Measurements from ENCODE around the gene USP13. TPM values are rescaled to one million over a fixed set of nuclear protein-coding genes. Genes with fewer than 3 reads are reported as not detected.
"Not testable (repeated sequence)": the region's sequence is repeated elsewhere in the genome, so short reads cannot be mapped to it uniquely, and the experiment has no call there.

The USP13 gene
- total and polyA plus RNA-seq, 4 donors = 3.5 to 9.3 (median 5.9) TPM

- DNase-seq = no peak
- WGBS, 2 donors = 77 to 80% methylated on average over 21 of the region's 21 CpGs
- Histone ChIP-seq H3K27me3 (ENCODE audit: control insufficient read depth in 1 of 2, insufficient read depth in 2 of 2, low read length in 1 of 2) (no peaks in the 10 kb centered on the region), H3K4me3 (ENCODE audit: low read length in 2 of 2) (no peak overlapping the region), H3K4me1 (ENCODE audit: control insufficient read depth in 1 of 2, insufficient read depth in 2 of 2, low read length in 2 of 2) (peaks cover 0 to 2% of the 10 kb centered on the region in 2 donors), H3K27ac (ENCODE audit: low read depth in 1 of 2, low read length in 2 of 2) (no peak overlapping the region), H3K9me3 (ENCODE audit: control insufficient read depth, low read length) (no peaks in the 10 kb centered on the region), H3K36me3 (ENCODE audit: control insufficient read depth in 1 of 2, insufficient read depth in 2 of 2, low read length in 1 of 2) (peaks cover 0 to 2% of the 10 kb centered on the region in 2 donors)
- ATAC-seq (ENCODE audit: low FRiP score) = no peak
- intact Hi-C loops (cut with DNase I) = no loop called here
Measured at GRCh38 chr3:179681492-179682263, 28.8 kb downstream of the USP13 start.

DNA sequence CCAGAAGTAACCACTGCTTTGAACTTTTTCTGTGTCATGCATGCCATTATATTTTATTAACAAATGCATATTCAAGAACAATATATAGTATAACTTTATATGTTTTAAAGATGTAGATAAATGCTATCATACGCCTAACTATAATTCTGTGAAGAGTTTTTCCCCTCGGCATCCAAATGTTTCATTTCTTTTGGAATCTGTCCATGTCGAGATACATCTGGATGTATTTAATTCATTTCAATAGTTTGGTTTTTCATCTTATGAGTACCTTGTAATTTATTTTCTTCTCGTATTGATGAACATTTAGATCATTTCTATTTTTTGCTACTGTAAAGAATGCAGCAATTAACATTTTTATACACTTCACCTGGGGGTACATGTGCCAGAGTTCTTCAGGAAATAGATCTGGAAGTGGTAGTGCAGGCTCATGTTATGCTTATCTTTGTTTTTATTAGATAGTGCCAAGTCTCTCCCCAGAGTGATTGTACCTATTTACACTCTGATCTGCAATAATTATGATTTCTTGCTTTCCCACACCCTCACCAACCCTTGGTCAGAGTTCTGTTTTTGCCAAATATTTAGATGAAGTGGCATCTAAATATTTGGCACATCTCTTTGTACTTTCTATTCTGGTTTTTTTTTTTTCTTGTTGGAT, 29.7 kb downstream of the USP13 start:
- no peak for ATAC-seq (ENCODE audit: low FRiP score)
- intact Hi-C loops (cut with DNase I) = no loop called here
- Histone ChIP-seq H3K36me3 (ENCODE audit: control insufficient read depth in 1 of 2, insufficient read depth in 2 of 2, low read length in 1 of 2) (peaks cover 0 to 2% of the 10 kb centered on the region in 2 donors), H3K27me3 (ENCODE audit: control insufficient read depth in 1 of 2, insufficient read depth in 2 of 2, low read length in 1 of 2) (no peaks in the 10 kb centered on the region), H3K9me3 (ENCODE audit: control insufficient read depth, low read length) (no peaks in the 10 kb centered on the region), H3K27ac (ENCODE audit: low read depth in 1 of 2, low read length in 2 of 2) (no peak overlapping the region), H3K4me3 (ENCODE audit: low read length in 2 of 2) (no peak overlapping the region), H3K4me1 (ENCODE audit: control insufficient read depth in 1 of 2, insufficient read depth in 2 of 2, low read length in 2 of 2) (peaks cover 0 to 2% of the 10 kb centered on the region in 2 donors)
- WGBS, 2 donors = 48 to 50% methylated on average over 4 of the region's 4 CpGs
- DNase-seq = no peak

GRCh38 chr3:179683286-179683685, 30.4 kb downstream of the USP13 start:
- intact Hi-C loops (cut with DNase I); H3K9me3 ChIP-seq (ENCODE audit: control insufficient read depth, low read length); H3K4me1 ChIP-seq (ENCODE audit: control insufficient read depth in 1 of 2, insufficient read depth in 2 of 2, low read length in 2 of 2); H3K36me3 ChIP-seq (ENCODE audit: control insufficient read depth in 1 of 2, insufficient read depth in 2 of 2, low read length in 1 of 2); H3K27me3 ChIP-seq (ENCODE audit: control insufficient read depth in 1 of 2, insufficient read depth in 2 of 2, low read length in 1 of 2); H3K27ac ChIP-seq (ENCODE audit: low read depth in 1 of 2, low read length in 2 of 2); ATAC-seq (ENCODE audit: low FRiP score); DNase-seq; H3K4me3 ChIP-seq (ENCODE audit: low read length in 2 of 2): not testable (repeated sequence)
- 83 to 86% methylated on average over 5 of the region's 5 CpGs for WGBS, 2 donors

DNA sequence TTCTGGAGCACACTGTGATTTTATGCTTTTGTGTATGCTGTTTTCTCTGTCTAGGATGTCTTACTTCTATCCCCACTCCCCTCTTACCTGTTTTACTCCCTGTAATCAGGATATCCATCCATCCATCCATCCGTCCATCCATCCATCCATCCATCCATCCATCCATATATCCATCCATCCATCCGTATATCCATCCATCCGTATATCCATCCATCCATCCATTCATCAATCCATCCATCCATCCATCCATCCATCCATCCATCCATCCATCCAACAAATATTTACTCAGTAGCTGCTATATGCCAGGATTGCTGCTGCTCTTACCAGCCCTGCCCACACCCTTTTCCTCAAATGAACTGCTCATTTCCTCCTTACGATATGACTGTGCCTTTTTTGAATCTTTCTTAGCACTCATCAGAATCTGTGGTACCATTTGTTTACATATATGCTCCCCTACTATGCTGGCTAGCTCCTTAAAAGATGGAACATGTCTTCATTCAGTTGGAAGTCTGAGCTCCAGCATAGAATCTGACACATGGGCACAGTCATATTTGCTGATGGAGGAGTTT, 35.2 kb downstream of the USP13 start:
- intact Hi-C loops (cut with DNase I) = no loop called here
- no peak for DNase-seq

GRCh38 chr3:179688850-179689249, 36.0 kb downstream of the USP13 start:
- ATAC-seq (ENCODE audit: low FRiP score) = no peak
- no peaks in the 10 kb centered on the region for H3K27me3 ChIP-seq (ENCODE audit: control insufficient read depth in 1 of 2, insufficient read depth in 2 of 2, low read length in 1 of 2)
- H3K9me3 ChIP-seq (ENCODE audit: control insufficient read depth, low read length) = no peaks in the 10 kb centered on the region
- no peaks in the 10 kb centered on the region for H3K4me1 ChIP-seq (ENCODE audit: control insufficient read depth in 1 of 2, insufficient read depth in 2 of 2, low read length in 2 of 2)
- WGBS, 2 donors = 96 to 97% methylated on average over 4 of the region's 4 CpGs
- H3K4me3 ChIP-seq (ENCODE audit: low read length in 2 of 2) = no peak overlapping the region
- H3K27ac ChIP-seq (ENCODE audit: low read depth in 1 of 2, low read length in 2 of 2) = no peak overlapping the region
- no peaks in the 10 kb centered on the region for H3K36me3 ChIP-seq (ENCODE audit: control insufficient read depth in 1 of 2, insufficient read depth in 2 of 2, low read length in 1 of 2)
- intact Hi-C loops (cut with DNase I) = no loop called here
- no peak for DNase-seq

More for the DNA sequence above, 35.2 kb downstream of the USP13 start:
- 85% methylated on average over 4 of the region's 4 CpGs for WGBS, 2 donors
- Histone ChIP-seq H3K9me3 (ENCODE audit: control insufficient read depth, low read length) (no peaks in the 10 kb centered on the region), H3K4me1 (ENCODE audit: control insufficient read depth in 1 of 2, insufficient read depth in 2 of 2, low read length in 2 of 2) (no peaks in the 10 kb centered on the region), H3K4me3 (ENCODE audit: low read length in 2 of 2) (no peak overlapping the region), H3K27me3 (ENCODE audit: control insufficient read depth in 1 of 2, insufficient read depth in 2 of 2, low read length in 1 of 2) (no peaks in the 10 kb centered on the region), H3K36me3 (ENCODE audit: control insufficient read depth in 1 of 2, insufficient read depth in 2 of 2, low read length in 1 of 2) (no peaks in the 10 kb centered on the region), H3K27ac (ENCODE audit: low read depth in 1 of 2, low read length in 2 of 2) (no peak overlapping the region)
- no peak for ATAC-seq (ENCODE audit: low FRiP score)

DNA sequence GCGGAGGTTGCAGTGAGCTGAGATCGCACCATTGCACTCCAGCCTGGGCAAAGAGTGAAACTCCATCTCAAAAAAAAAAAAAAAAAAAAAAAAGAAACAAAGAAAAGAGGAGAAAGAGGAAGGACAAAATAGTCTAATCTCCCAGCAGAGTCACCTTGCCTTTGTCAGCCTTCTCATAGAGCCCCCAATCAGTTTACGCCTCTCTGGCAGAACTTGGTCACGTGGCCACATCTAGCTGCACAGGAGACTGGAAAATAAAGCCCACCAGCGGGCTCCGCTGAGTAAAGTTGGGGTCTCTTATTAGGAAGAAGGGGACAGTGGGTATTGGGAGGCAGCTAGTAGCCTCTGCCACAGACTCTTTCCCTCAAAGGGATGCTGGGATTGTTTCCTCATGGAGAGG, 41.9 kb downstream of the USP13 start:
- H3K4me3 ChIP-seq (ENCODE audit: low read length in 2 of 2) = no peak overlapping the region
- no peaks in the 10 kb centered on the region for H3K36me3 ChIP-seq (ENCODE audit: control insufficient read depth in 1 of 2, insufficient read depth in 2 of 2, low read length in 1 of 2)
- no peaks in the 10 kb centered on the region for H3K9me3 ChIP-seq (ENCODE audit: control insufficient read depth, low read length)
- 88 to 90% methylated on average over 6 of the region's 6 CpGs for WGBS, 2 donors
- intact Hi-C loops (cut with DNase I) = no loop called here
- no peak for ATAC-seq (ENCODE audit: low FRiP score)
- no peaks in the 10 kb centered on the region for H3K4me1 ChIP-seq (ENCODE audit: control insufficient read depth in 1 of 2, insufficient read depth in 2 of 2, low read length in 2 of 2)
- DNase-seq = no peak
- H3K27ac ChIP-seq (ENCODE audit: low read depth in 1 of 2, low read length in 2 of 2) = no peak overlapping the region
- no peaks in the 10 kb centered on the region for H3K27me3 ChIP-seq (ENCODE audit: control insufficient read depth in 1 of 2, insufficient read depth in 2 of 2, low read length in 1 of 2)

DNA sequence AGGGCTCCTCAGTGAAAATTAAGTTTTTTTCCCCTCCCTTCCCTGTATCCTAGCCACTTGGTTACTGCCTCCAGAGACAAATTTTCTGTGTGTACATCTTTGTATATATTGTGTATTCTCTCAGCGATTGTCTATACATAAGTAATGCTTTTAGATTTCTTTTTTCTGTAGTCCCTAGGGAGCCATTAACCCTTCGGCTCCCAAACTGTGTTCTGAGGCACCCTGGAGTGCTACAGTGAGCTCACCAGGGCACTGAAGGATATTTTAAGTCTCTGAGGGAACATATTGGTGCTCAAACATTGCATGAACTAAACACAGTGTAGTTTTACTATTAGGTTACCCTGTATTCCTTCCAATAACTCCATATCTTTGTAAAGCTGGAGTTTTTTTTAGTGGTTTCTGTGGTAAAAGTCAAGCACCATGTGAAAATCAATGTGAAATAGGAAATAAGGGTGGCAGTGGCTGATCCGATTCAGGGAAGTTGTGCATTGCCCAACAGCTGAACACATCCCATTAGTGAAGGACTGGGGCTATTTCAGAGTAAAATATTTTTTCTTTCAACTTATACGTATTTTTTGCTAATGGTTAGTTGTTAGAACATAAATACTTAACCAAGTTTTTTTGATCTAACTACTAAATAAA, 43.0 kb downstream of the USP13 start:
- no peaks in the 10 kb centered on the region for H3K27me3 ChIP-seq (ENCODE audit: control insufficient read depth in 1 of 2, insufficient read depth in 2 of 2, low read length in 1 of 2)
- H3K36me3 ChIP-seq (ENCODE audit: control insufficient read depth in 1 of 2, insufficient read depth in 2 of 2, low read length in 1 of 2) = no peaks in the 10 kb centered on the region
- ATAC-seq (ENCODE audit: low FRiP score) (no peak), DNase-seq (no peak)
- H3K4me3 ChIP-seq (ENCODE audit: low read length in 2 of 2) = no peak overlapping the region
- H3K27ac ChIP-seq (ENCODE audit: low read depth in 1 of 2, low read length in 2 of 2) = no peak overlapping the region
- H3K9me3 ChIP-seq (ENCODE audit: control insufficient read depth, low read length) = no peaks in the 10 kb centered on the region
- 81% methylated on average over 4 of the region's 4 CpGs for WGBS, 2 donors
- H3K4me1 ChIP-seq (ENCODE audit: control insufficient read depth in 1 of 2, insufficient read depth in 2 of 2, low read length in 2 of 2) = no peaks in the 10 kb centered on the region
- intact Hi-C loops (cut with DNase I) = no loop called here

DNA sequence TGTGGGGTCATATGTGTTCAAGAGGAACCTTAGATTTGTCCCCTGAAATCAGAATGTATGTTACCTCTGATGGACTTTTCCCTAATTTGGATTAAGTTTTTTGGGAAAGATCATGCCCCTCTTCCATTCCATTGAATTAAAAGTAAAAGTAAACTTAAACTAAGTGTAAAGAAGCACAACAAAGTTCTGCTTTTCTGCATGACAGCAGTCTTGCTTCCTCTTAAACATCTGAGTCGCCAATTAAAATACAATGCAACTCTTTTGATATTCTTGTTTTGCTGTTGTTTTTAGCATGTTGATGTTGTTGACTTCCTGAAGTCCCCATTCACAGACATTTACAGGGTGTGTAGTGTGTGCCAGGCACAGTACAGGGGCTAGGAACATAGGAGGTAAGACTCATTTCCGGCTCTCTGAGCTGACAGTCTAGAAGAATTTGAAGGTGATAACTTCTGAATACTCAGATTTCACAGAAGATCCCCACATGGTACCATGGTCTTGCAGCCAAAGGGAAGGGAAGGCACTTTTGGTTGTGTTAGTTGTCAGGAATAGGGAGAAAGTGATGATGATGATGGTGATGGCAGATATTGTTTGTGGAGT, 45.0 kb downstream of the USP13 start:
- no peaks in the 10 kb centered on the region for H3K27me3 ChIP-seq (ENCODE audit: control insufficient read depth in 1 of 2, insufficient read depth in 2 of 2, low read length in 1 of 2)
- H3K4me1 ChIP-seq (ENCODE audit: control insufficient read depth in 1 of 2, insufficient read depth in 2 of 2, low read length in 2 of 2) = no peaks in the 10 kb centered on the region
- intact Hi-C loops (cut with DNase I) = no loop called here
- 93 to 94% methylated on average over 2 of the region's 2 CpGs for WGBS, 2 donors
- H3K36me3 ChIP-seq (ENCODE audit: control insufficient read depth in 1 of 2, insufficient read depth in 2 of 2, low read length in 1 of 2) = no peaks in the 10 kb centered on the region
- no peak overlapping the region for H3K27ac ChIP-seq (ENCODE audit: low read depth in 1 of 2, low read length in 2 of 2)
- ATAC-seq (ENCODE audit: low FRiP score) (no peak), DNase-seq (no peak)
- H3K9me3 ChIP-seq (ENCODE audit: control insufficient read depth, low read length) = no peaks in the 10 kb centered on the region
- H3K4me3 ChIP-seq (ENCODE audit: low read length in 2 of 2) = no peak overlapping the region

Measured in aorta (tissue), 5 donors.